GM23338 (cell line): ENCODE data around the gene SH3BGRL. TPM values are rescaled to one million over a fixed set of nuclear protein-coding genes. Genes with fewer than 3 reads are reported as not detected.

Experiments
- CTCF ChIP-seq, 2 experiments: fragments of 200-600 bp in 1 of 2; sonication (generic) in 1 of 2; conservative IDR thresholded peaks; 2 replicates each; pipeline versions ENCODE4 v1.5.1 to v1.6.1; 2016 to 2017; ENCODE audit warnings: antibody characterized with exemption in 2 of 2, low read depth in 2 of 2, mild to moderate bottlenecking in 2 of 2, moderate library complexity in 1 of 2
- EZH2 ChIP-seq: fragments of 200-600 bp; sonication (generic); IDR thresholded peaks from one replicate; pipeline ENCODE4 v1.8.0; 2017; ENCODE audit warnings: antibody characterized with exemption, mild to moderate bottlenecking, low read depth; ENCODE audit not compliant: unreplicated experiment
- EZH2phosphoT487 ChIP-seq: fragments of 200-600 bp; sonication (generic); IDR thresholded peaks from one replicate; pipeline ENCODE4 v1.8.1; 2018; ENCODE audit warnings: antibody characterized with exemption; ENCODE audit not compliant: unreplicated experiment
- JUNB ChIP-seq: IDR thresholded peaks from one replicate; pipeline ENCODE4 v1.6.1; 2016; ENCODE audit warnings: antibody characterized with exemption; ENCODE audit not compliant: unreplicated experiment
- NANOG ChIP-seq: IDR thresholded peaks from 2 replicates; pipeline ENCODE4 v1.6.1; 2016; ENCODE audit warnings: antibody characterized with exemption, borderline replicate concordance
- ZNF114 ChIP-seq: fragments of 250-450 bp; sonication (Bioruptor Pico); IDR thresholded peaks from 2 replicates; pipeline ENCODE4 v1.5.0; 2020; ENCODE audit warnings: mild to moderate bottlenecking, moderate library complexity
- polyA plus RNA-seq: library from polyadenylated mRNA; unstranded; fragments of >200 nt; fragmentation: Nextera tagmentation; extraction: Ambion mirVana; gene quantifications from 2 replicates; pipeline ENCODE4 v1.2.1, GENCODE V29; 2016
- total RNA-seq: library from RNA; depleted of rRNA; stranded (reverse); fragments of >200 nt; shearing (Covaris generic); gene quantifications from 2 replicates; pipeline ENCODE4 v1.2.3, GENCODE V29; 2014
- TF ChIP-seq, protein P1 (sequence below): fragments of 250-450 bp; sonication (Bioruptor Pico); IDR thresholded peaks from 2 replicates; pipeline ENCODE4 v1.5.0; 2020; ENCODE audit warnings: mild to moderate bottlenecking, moderate library complexity
- TF ChIP-seq, protein P2 (sequence below): IDR thresholded peaks from 2 replicates; pipeline ENCODE4 v1.6.1; 2016; ENCODE audit warnings: antibody characterized with exemption

The SH3BGRL gene
- total and polyA plus RNA-seq, 2 experiments from 2014 or later: 60.8 to 61.1 TPM

GRCh38 chrX:81201071-81201470 lies 831 bp upstream of the SH3BGRL start (continued):
- no peak for TF ChIP-seq CTCF (conservative IDR thresholded peaks at IDR 0.05; ENCODE audit: low read depth in 2 of 2)
- TF ChIP-seq EZH2: no peak
- TF ChIP-seq, protein P1, sequence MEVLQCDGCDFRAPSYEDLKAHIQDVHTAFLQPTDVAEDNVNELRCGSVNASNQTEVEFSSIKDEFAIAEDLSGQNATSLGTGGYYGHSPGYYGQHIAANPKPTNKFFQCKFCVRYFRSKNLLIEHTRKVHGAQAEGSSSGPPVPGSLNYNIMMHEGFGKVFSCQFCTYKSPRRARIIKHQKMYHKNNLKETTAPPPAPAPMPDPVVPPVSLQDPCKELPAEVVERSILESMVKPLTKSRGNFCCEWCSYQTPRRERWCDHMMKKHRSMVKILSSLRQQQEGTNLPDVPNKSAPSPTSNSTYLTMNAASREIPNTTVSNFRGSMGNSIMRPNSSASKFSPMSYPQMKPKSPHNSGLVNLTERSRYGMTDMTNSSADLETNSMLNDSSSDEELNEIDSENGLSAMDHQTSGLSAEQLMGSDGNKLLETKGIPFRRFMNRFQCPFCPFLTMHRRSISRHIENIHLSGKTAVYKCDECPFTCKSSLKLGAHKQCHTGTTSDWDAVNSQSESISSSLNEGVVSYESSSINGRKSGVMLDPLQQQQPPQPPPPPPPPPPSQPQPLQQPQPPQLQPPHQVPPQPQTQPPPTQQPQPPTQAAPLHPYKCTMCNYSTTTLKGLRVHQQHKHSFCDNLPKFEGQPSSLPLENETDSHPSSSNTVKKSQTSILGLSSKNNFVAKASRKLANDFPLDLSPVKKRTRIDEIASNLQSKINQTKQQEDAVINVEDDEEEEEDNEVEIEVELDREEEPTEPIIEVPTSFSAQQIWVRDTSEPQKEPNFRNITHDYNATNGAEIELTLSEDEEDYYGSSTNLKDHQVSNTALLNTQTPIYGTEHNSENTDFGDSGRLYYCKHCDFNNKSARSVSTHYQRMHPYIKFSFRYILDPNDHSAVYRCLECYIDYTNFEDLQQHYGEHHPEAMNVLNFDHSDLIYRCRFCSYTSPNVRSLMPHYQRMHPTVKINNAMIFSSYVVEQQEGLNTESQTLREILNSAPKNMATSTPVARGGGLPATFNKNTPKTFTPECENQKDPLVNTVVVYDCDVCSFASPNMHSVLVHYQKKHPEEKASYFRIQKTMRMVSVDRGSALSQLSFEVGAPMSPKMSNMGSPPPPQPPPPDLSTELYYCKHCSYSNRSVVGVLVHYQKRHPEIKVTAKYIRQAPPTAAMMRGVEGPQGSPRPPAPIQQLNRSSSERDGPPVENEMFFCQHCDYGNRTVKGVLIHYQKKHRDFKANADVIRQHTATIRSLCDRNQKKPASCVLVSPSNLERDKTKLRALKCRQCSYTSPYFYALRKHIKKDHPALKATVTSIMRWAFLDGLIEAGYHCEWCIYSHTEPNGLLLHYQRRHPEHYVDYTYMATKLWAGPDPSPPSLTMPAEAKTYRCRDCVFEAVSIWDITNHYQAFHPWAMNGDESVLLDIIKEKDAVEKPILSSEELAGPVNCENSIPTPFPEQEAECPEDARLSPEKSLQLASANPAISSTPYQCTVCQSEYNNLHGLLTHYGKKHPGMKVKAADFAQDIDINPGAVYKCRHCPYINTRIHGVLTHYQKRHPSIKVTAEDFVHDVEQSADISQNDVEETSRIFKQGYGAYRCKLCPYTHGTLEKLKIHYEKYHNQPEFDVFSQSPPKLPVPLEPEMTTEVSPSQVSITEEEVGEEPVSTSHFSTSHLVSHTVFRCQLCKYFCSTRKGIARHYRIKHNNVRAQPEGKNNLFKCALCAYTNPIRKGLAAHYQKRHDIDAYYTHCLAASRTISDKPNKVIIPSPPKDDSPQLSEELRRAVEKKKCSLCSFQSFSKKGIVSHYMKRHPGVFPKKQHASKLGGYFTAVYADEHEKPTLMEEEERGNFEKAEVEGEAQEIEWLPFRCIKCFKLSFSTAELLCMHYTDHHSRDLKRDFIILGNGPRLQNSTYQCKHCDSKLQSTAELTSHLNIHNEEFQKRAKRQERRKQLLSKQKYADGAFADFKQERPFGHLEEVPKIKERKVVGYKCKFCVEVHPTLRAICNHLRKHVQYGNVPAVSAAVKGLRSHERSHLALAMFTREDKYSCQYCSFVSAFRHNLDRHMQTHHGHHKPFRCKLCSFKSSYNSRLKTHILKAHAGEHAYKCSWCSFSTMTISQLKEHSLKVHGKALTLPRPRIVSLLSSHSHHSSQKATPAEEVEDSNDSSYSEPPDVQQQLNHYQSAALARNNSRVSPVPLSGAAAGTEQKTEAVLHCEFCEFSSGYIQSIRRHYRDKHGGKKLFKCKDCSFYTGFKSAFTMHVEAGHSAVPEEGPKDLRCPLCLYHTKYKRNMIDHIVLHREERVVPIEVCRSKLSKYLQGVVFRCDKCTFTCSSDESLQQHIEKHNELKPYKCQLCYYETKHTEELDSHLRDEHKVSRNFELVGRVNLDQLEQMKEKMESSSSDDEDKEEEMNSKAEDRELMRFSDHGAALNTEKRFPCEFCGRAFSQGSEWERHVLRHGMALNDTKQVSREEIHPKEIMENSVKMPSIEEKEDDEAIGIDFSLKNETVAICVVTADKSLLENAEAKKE (CRISPR knock-in tag): no peak
- TF ChIP-seq, protein P2, sequence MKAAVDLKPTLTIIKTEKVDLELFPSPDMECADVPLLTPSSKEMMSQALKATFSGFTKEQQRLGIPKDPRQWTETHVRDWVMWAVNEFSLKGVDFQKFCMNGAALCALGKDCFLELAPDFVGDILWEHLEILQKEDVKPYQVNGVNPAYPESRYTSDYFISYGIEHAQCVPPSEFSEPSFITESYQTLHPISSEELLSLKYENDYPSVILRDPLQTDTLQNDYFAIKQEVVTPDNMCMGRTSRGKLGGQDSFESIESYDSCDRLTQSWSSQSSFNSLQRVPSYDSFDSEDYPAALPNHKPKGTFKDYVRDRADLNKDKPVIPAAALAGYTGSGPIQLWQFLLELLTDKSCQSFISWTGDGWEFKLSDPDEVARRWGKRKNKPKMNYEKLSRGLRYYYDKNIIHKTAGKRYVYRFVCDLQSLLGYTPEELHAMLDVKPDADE: no peak
- TF ChIP-seq NANOG: no peak
- no peak for TF ChIP-seq ZNF114 (CRISPR knock-in tag)
- no peak for TF ChIP-seq EZH2phosphoT487
- no peak for TF ChIP-seq JUNB
